HG03378 (cell line): Measurements from ENCODE around the gene FGF14.

ENCODE experiments used
- ATAC-seq: cut with Tn5 transposase; IDR thresholded peaks from one replicate; pipeline ENCODE4 v1.9.1; 2021; ENCODE audit warnings: mild to moderate bottlenecking, moderate library complexity; ENCODE audit not compliant: unreplicated experiment

FGF14 gene

GRCh38 chr13:101944521-101944920 is 457.3 kb downstream of the FGF14 start:
- no peak for ATAC-seq

GRCh38 chr13:101942535-101943157 is 459.2 kb downstream of the FGF14 start:
- no peak for ATAC-seq

- peak; percentile 54 for ATAC-seq
These were observed 459.8 kb downstream of the FGF14 start for GRCh38 chr13:101942038-101942437.

GRCh38 chr13:101941095-101941783 is 460.6 kb downstream of the FGF14 start:
- no peak for ATAC-seq

GRCh38 chr13:101939370-101939769 is 462.5 kb downstream of the FGF14 start:
- no peak for ATAC-seq

GRCh38 chr13:101935828-101936227 is 466.0 kb downstream of the FGF14 start:
- ATAC-seq: no peak

- no peak for ATAC-seq
These were observed 470.7 kb downstream of the FGF14 start for GRCh38 chr13:101931186-101931585.

- ATAC-seq: no peak
These were observed 471.5 kb downstream of the FGF14 start for GRCh38 chr13:101930331-101930730.

- ATAC-seq: no peak
These were observed 476.1 kb downstream of the FGF14 start for GRCh38 chr13:101925731-101926130.

GRCh38 chr13:101919541-101920181 is 482.2 kb downstream of the FGF14 start:
- no peak for ATAC-seq

- ATAC-seq: no peak
These were observed 483.8 kb downstream of the FGF14 start for GRCh38 chr13:101917833-101918661.

- no peak for ATAC-seq
These were observed 484.4 kb downstream of the FGF14 start for GRCh38 chr13:101917475-101917810.

GRCh38 chr13:101916775-101917474 is 484.9 kb downstream of the FGF14 start:
- no peak for ATAC-seq

GRCh38 chr13:101916108-101916774 is 485.6 kb downstream of the FGF14 start:
- no peak for ATAC-seq

GRCh38 chr13:101915755-101916107 is 486.1 kb downstream of the FGF14 start:
- ATAC-seq: no peak

GRCh38 chr13:101915331-101915730 is 486.5 kb downstream of the FGF14 start:
- ATAC-seq: no peak

- no peak for ATAC-seq
These were observed 490.1 kb downstream of the FGF14 start for GRCh38 chr13:101911752-101912151.

GRCh38 chr13:101903890-101904289 is 498.0 kb downstream of the FGF14 start:
- no peak for ATAC-seq

GRCh38 chr13:101898676-101899075 is 503.2 kb downstream of the FGF14 start:
- ATAC-seq: no peak

GRCh38 chr13:101896541-101896940 is 505.3 kb downstream of the FGF14 start:
- no peak for ATAC-seq
